SK-N-SH (cell line): ENCODE data around the gene INPP5E. TPM values are rescaled to one million over a fixed set of nuclear protein-coding genes. Genes with fewer than 3 reads are reported as not detected.

ENCODE experiments used
- CTCF ChIA-PET: fragments of 300-600, 350-600 bp; formaldehyde crosslinking; extraction: SDS; loops from one replicate; lab custom pipeline; 2021; lab: Yijun Ruan, JAX
- POLR2A ChIA-PET: fragments of 350-600 bp; sonication (Branson Sonifier 250); formaldehyde crosslinking; extraction: SDS; loops from one replicate; lab custom pipeline; 2020; ENCODE audit warnings: antibody characterized with exemption, inconsistent platforms; lab: Yijun Ruan, JAX
- DNase-seq: peaks from one replicate; pipeline ENCODE4 v3.0.0; 2012
- H2AFZ ChIP-seq: fragments of 200-600 bp; sonication (generic); 2 replicates; pipeline ENCODE4 v1.8.1; 2016; ENCODE audit warnings: antibody characterized with exemption, mild to moderate bottlenecking, low read depth
- H3F3A ChIP-seq: fragments of 200-600 bp; sonication (generic); replicated peaks from 2 replicates; pipeline ENCODE3; 2016; ENCODE audit warnings: antibody characterized with exemption, mild to moderate bottlenecking; ENCODE audit not compliant: insufficient read depth
- H3K27ac ChIP-seq, 2 experiments: fragments of 200-500 bp in 1 of 2; fragments of 200-600 bp in 1 of 2; sonication (Bioruptor generic) in 1 of 2; sonication (generic), shearing (Covaris generic) in 1 of 2; 2 replicates each; pipeline versions ENCODE4 v1.5.1 to v1.6.1; 2014 to 2016; ENCODE audit warnings: low read depth in 2 of 2, inconsistent platforms in 1 of 2, low read length in 1 of 2, mild to moderate bottlenecking in 1 of 2, mixed read lengths in 1 of 2
- H3K27me3 ChIP-seq: fragments of 200-600 bp; sonication (generic), shearing (Covaris generic); 2 replicates; pipeline ENCODE4 v1.6.1; 2016; ENCODE audit warnings: mixed run types; ENCODE audit not compliant: insufficient read depth
- H3K36me3 ChIP-seq, 2 experiments: fragments of 200-500 bp in 1 of 2; fragments of 200-600 bp in 1 of 2; sonication (Bioruptor generic) in 1 of 2; sonication (generic) in 1 of 2; replicated peaks in 1 of 2; 2 replicates each; pipeline versions ENCODE3 to v1.5.1; 2014 to 2016; ENCODE audit warnings: low read length in 1 of 2, mild to moderate bottlenecking in 1 of 2; ENCODE audit not compliant: insufficient read depth in 2 of 2, control insufficient read depth in 1 of 2
- H3K4me1 ChIP-seq, 2 experiments: fragments of 200-500 bp in 1 of 2; fragments of 200-600 bp in 1 of 2; sonication (Bioruptor generic) in 1 of 2; sonication (generic), shearing (Covaris generic) in 1 of 2; 2 replicates each; pipeline versions ENCODE4 v1.5.1 to v1.6.1; 2014 to 2016; ENCODE audit warnings: low read depth in 1 of 2, low read length in 1 of 2, mixed run types in 1 of 2; ENCODE audit not compliant: insufficient read depth in 2 of 2, control insufficient read depth in 1 of 2
- H3K4me2 ChIP-seq: fragments of 200-600 bp; sonication (generic), shearing (Covaris generic); 2 replicates; pipeline ENCODE4 v1.6.1; 2017; ENCODE audit warnings: mixed run types
- H3K4me3 ChIP-seq, 2 experiments: fragments of 200-500 bp in 1 of 2; fragments of 200-600 bp in 1 of 2; sonication (Bioruptor generic) in 1 of 2; sonication (generic), shearing (Covaris generic) in 1 of 2; 2 replicates each; pipeline versions ENCODE4 v1.5.1 to v1.8.1; 2014 to 2016; ENCODE audit warnings: low read depth in 2 of 2, inconsistent platforms in 1 of 2, low read length in 1 of 2, mild to moderate bottlenecking in 1 of 2, mixed read lengths in 1 of 2, moderate library complexity in 1 of 2
- H3K79me2 ChIP-seq: fragments of 200-600 bp; sonication (generic); 2 replicates; pipeline ENCODE4 v1.8.1; 2017; ENCODE audit warnings: mild to moderate bottlenecking; ENCODE audit not compliant: insufficient read depth
- H3K9ac ChIP-seq: fragments of 200-600 bp; sonication (generic); 2 replicates; pipeline ENCODE4 v1.6.1; 2017; ENCODE audit warnings: mixed run types
- H3K9me2 ChIP-seq: fragments of 200-600 bp; sonication (generic); 2 replicates; pipeline ENCODE4 v1.6.1; 2017; ENCODE audit warnings: mixed run types
- H3K9me3 ChIP-seq: fragments of 200-600 bp; sonication (generic); 2 replicates; pipeline ENCODE4 v1.6.1; 2017; ENCODE audit warnings: mixed run types, mild to moderate bottlenecking, moderate library complexity
- H4K20me1 ChIP-seq: fragments of 200-600 bp; sonication (generic); 2 replicates; pipeline ENCODE4 v1.6.1; 2017; ENCODE audit warnings: mild to moderate bottlenecking, mixed run types; ENCODE audit not compliant: insufficient read depth
- ELF1 ChIP-seq: IDR thresholded peaks from 2 replicates; pipeline ENCODE4 v1.4.0; 2012
- EP300 ChIP-seq, 2 experiments: IDR thresholded peaks; 2 replicates each; pipeline versions ENCODE4 v1.4.0 to v1.6.1; 2012; ENCODE audit warnings: borderline replicate concordance in 1 of 2, low read depth in 1 of 2, low read length in 1 of 2
- FOXM1 ChIP-seq: IDR thresholded peaks from 2 replicates; pipeline ENCODE4 v1.4.0; 2012; ENCODE audit warnings: low read depth, mild to moderate bottlenecking
- GABPA ChIP-seq: IDR thresholded peaks from 2 replicates; pipeline ENCODE4 v1.4.0; 2012; ENCODE audit warnings: low read depth, mild to moderate bottlenecking
- JUND ChIP-seq: IDR thresholded peaks from 2 replicates; pipeline ENCODE4 v1.4.0; 2012
- MEF2A ChIP-seq: IDR thresholded peaks from 2 replicates; pipeline ENCODE4 v1.4.0; 2012; ENCODE audit warnings: low read depth, borderline replicate concordance
- NFIC ChIP-seq: IDR thresholded peaks from 2 replicates; pipeline ENCODE4 v1.4.0; 2012; ENCODE audit warnings: borderline replicate concordance
- NRF1 ChIP-seq: IDR thresholded peaks from 2 replicates; pipeline ENCODE4 v1.6.1; 2012; ENCODE audit warnings: low read depth, mild to moderate bottlenecking, low read length
- RCOR1 ChIP-seq: fragments of 150-350 bp; IDR thresholded peaks from 2 replicates; pipeline ENCODE4 v1.6.1; 2017; ENCODE audit warnings: antibody characterized with exemption, low read length
- RFX5 ChIP-seq: IDR thresholded peaks from 2 replicates; pipeline ENCODE4 v1.6.1; 2012; ENCODE audit warnings: mild to moderate bottlenecking, improper control_type of control experiment, low read length
- TAF1 ChIP-seq: IDR thresholded peaks from 2 replicates; pipeline ENCODE4 v1.6.1; 2012; ENCODE audit warnings: low read depth, mild to moderate bottlenecking, low read length, moderate library complexity, borderline replicate concordance
- TCF12 ChIP-seq: IDR thresholded peaks from 2 replicates; pipeline ENCODE4 v1.4.0; 2012
- TEAD4 ChIP-seq: IDR thresholded peaks from 2 replicates; pipeline ENCODE4 v1.4.0; 2012; ENCODE audit warnings: mild to moderate bottlenecking, borderline replicate concordance; ENCODE audit not compliant: insufficient read depth
- USF2 ChIP-seq: fragments of 150-350 bp; IDR thresholded peaks from 2 replicates; pipeline ENCODE4 v1.6.1; 2017; ENCODE audit warnings: antibody characterized with exemption, low read length, low read depth, borderline replicate concordance
- WGBS: methylation state at CpG from one replicate; pipeline ENCODE4 v1.1.6; 2017; ENCODE audit warnings: low lambda C conversion rate; 5-methylcytosine and 5-hydroxymethylcytosine counted together
- polyA plus RNA-seq, 3 experiments: library from polyadenylated mRNA; depleted of rRNA; stranded (reverse); fragments of >200 nt; gene quantifications; 2 replicates each; pipeline ENCODE4 v1.2.3, GENCODE V29; 2012
- TF ChIP-seq, protein P1 (sequence below): fragments of 200-600 bp; sonication (generic); IDR thresholded peaks from 2 replicates; pipeline ENCODE4 v1.6.1; 2017; ENCODE audit warnings: antibody characterized with exemption, mild to moderate bottlenecking, moderate library complexity
- TF ChIP-seq, protein P2 (sequence below): IDR thresholded peaks from 2 replicates; pipeline ENCODE4 v1.6.1; 2012; ENCODE audit warnings: mild to moderate bottlenecking, low read depth, low read length, moderate library complexity

Gene INPP5E
- polyA plus RNA-seq, 1 of the 3 experiments (the other 2 are of a cell fraction), result 12.8 TPM

GRCh38 chr9:136431782-136432350 lies 7.8 kb downstream of the INPP5E start (continued):
- no peak for TF ChIP-seq GABPA

- Histone ChIP-seq H3K27me3 (no peaks in the 10 kb centered on the region), H3K9me3 (no peaks in the 10 kb centered on the region), H3F3A (peaks cover 17% of the 10 kb centered on the region), H3K4me3 (no peak overlapping the region), H2AFZ (no peak overlapping the region), H3K27ac (no peak overlapping the region), H3K36me3 (peaks cover 4 to 42% of the 10 kb centered on the region in 2 experiments), H3K9me2 (no peaks in the 10 kb centered on the region), H3K4me2 (no peak overlapping the region), H3K9ac (no peak overlapping the region), H3K79me2 (peaks cover 27% of the 10 kb centered on the region), H4K20me1 (peaks cover 25% of the 10 kb centered on the region), H3K4me1 (no peaks in the 10 kb centered on the region)
- POLR2A ChIA-PET, result no interaction called here
- 96% methylated on average over 26 of the region's 29 CpGs for WGBS
- DNase-seq, result no peak
- CTCF ChIA-PET, result interaction anchor here (1.8 kb wide), 1 partner anchor 10 kb away, joined by 6 read pairs; no protein-coding TSS in a partner anchor
- TF ChIP-seq, protein P1, sequence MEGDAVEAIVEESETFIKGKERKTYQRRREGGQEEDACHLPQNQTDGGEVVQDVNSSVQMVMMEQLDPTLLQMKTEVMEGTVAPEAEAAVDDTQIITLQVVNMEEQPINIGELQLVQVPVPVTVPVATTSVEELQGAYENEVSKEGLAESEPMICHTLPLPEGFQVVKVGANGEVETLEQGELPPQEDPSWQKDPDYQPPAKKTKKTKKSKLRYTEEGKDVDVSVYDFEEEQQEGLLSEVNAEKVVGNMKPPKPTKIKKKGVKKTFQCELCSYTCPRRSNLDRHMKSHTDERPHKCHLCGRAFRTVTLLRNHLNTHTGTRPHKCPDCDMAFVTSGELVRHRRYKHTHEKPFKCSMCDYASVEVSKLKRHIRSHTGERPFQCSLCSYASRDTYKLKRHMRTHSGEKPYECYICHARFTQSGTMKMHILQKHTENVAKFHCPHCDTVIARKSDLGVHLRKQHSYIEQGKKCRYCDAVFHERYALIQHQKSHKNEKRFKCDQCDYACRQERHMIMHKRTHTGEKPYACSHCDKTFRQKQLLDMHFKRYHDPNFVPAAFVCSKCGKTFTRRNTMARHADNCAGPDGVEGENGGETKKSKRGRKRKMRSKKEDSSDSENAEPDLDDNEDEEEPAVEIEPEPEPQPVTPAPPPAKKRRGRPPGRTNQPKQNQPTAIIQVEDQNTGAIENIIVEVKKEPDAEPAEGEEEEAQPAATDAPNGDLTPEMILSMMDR, result no peak
- TF ChIP-seq NRF1 (no peak), RFX5 (no peak), FOXM1 (no peak), TCF12 (no peak), ELF1 (no peak), TEAD4 (no peak), MEF2A (no peak), EP300 (IDR thresholded peaks at IDR 0.05; ENCODE audit: borderline replicate concordance in 1 of 2, low read depth in 1 of 2, low read length in 1 of 2) (no peak), USF2 (no peak), JUND (no peak), RCOR1 (no peak), NFIC (no peak), TAF1 (no peak)
- TF ChIP-seq, protein P2, sequence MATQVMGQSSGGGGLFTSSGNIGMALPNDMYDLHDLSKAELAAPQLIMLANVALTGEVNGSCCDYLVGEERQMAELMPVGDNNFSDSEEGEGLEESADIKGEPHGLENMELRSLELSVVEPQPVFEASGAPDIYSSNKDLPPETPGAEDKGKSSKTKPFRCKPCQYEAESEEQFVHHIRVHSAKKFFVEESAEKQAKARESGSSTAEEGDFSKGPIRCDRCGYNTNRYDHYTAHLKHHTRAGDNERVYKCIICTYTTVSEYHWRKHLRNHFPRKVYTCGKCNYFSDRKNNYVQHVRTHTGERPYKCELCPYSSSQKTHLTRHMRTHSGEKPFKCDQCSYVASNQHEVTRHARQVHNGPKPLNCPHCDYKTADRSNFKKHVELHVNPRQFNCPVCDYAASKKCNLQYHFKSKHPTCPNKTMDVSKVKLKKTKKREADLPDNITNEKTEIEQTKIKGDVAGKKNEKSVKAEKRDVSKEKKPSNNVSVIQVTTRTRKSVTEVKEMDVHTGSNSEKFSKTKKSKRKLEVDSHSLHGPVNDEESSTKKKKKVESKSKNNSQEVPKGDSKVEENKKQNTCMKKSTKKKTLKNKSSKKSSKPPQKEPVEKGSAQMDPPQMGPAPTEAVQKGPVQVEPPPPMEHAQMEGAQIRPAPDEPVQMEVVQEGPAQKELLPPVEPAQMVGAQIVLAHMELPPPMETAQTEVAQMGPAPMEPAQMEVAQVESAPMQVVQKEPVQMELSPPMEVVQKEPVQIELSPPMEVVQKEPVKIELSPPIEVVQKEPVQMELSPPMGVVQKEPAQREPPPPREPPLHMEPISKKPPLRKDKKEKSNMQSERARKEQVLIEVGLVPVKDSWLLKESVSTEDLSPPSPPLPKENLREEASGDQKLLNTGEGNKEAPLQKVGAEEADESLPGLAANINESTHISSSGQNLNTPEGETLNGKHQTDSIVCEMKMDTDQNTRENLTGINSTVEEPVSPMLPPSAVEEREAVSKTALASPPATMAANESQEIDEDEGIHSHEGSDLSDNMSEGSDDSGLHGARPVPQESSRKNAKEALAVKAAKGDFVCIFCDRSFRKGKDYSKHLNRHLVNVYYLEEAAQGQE, result no peak
Observed at GRCh38 chr9:136430588-136431234, 8.9 kb downstream of the INPP5E start.
